Midbrain (tissue), 1 donor: ENCODE results near the gene ADARB2.

ENCODE experiments used
- DNase-seq: peaks from one replicate; lab custom pipeline; 2025; lab: John Stamatoyannopoulos, UW

Gene ADARB2

GRCh38 chr10:1315178-1315577 is 422.1 kb downstream of the ADARB2 start:
- no peak for DNase-seq

GRCh38 chr10:1311726-1312125 is 425.6 kb downstream of the ADARB2 start:
- no peak for DNase-seq

- no peak for DNase-seq
Measured at GRCh38 chr10:1310271-1310789, 427.0 kb downstream of the ADARB2 start.

- DNase-seq, result no peak
Measured at GRCh38 chr10:1309617-1310270, 427.6 kb downstream of the ADARB2 start.

- DNase-seq, result no peak
Measured at GRCh38 chr10:1308962-1309616, 428.2 kb downstream of the ADARB2 start.

GRCh38 chr10:1308173-1308961 is 429.0 kb downstream of the ADARB2 start:
- no peak for DNase-seq

- peak; percentile 30 for DNase-seq
Measured at GRCh38 chr10:1301143-1301542, 436.2 kb downstream of the ADARB2 start.

GRCh38 chr10:1300218-1300617 is 437.1 kb downstream of the ADARB2 start:
- DNase-seq, result no peak

- DNase-seq, result no peak
Measured at GRCh38 chr10:1299041-1299726, 438.1 kb downstream of the ADARB2 start.

- DNase-seq, result peak; percentile 60
Measured at GRCh38 chr10:1297566-1298301, 439.6 kb downstream of the ADARB2 start.

- DNase-seq, result no peak
Measured at GRCh38 chr10:1295756-1296480, 441.4 kb downstream of the ADARB2 start.

GRCh38 chr10:1294748-1295147 is 442.6 kb downstream of the ADARB2 start:
- DNase-seq, result no peak

- DNase-seq, result peak; percentile 61
Measured at GRCh38 chr10:1293636-1294435, 443.5 kb downstream of the ADARB2 start.

- no peak for DNase-seq
Measured at GRCh38 chr10:1293157-1293556, 444.2 kb downstream of the ADARB2 start.

- DNase-seq, result no peak
Measured at GRCh38 chr10:1292611-1293031, 444.7 kb downstream of the ADARB2 start.

- DNase-seq, result no peak
Measured at GRCh38 chr10:1291178-1292090, 445.9 kb downstream of the ADARB2 start.

- no peak for DNase-seq
Measured at GRCh38 chr10:1290071-1290471, 447.3 kb downstream of the ADARB2 start.

- no peak for DNase-seq
Measured at GRCh38 chr10:1289591-1289990, 447.7 kb downstream of the ADARB2 start.

GRCh38 chr10:1287971-1288401 is 449.3 kb downstream of the ADARB2 start:
- no peak for DNase-seq
